ENCODE data around the gene RRP1.
"Not testable (repeated sequence)": the region's sequence is repeated elsewhere in the genome, so short reads cannot be mapped to it uniquely, and the experiment has no call there.

The RRP1 gene

DNA sequence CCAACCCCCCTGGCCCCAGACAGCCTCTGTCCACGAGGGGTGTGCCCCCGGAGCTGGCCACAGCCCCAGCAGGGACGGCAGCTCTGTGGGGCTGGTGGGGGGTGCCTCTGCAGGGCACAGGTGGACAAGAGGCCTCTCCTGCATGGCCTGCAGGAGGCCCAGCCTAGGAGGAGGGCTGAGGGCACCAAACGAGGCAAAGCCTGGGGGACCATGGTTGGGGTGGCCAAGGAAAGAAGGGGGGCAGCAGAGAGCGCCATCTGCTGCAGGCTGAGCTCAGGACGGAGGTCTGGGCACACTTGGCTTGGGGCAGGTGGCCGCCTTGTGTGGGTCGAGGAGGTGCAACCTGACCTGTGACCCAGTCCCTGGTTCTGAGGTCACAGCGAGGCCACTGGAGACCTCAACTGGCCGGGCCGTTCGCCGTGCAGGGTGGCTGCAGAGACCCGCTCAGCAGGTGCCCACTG lies 27.3 kb downstream of the RRP1 start:
- no peak for DNase-seq (ENCODE audit: low read depth in 2 of 2)

GRCh38 chr21:43817157-43818086 lies 28.0 kb downstream of the RRP1 start:
- DNase-seq (ENCODE audit: low read depth in 2 of 2) = no peak

GRCh38 chr21:43818685-43819084 lies 29.3 kb downstream of the RRP1 start:
- no peak for DNase-seq (ENCODE audit: low read depth in 2 of 2)

GRCh38 chr21:43819511-43820405 lies 30.4 kb downstream of the RRP1 start:
- no peak for DNase-seq (ENCODE audit: low read depth in 2 of 2)

- DNase-seq (ENCODE audit: low read depth in 2 of 2) = no peak
Measured at GRCh38 chr21:43820466-43820865, 31.1 kb downstream of the RRP1 start.

DNA sequence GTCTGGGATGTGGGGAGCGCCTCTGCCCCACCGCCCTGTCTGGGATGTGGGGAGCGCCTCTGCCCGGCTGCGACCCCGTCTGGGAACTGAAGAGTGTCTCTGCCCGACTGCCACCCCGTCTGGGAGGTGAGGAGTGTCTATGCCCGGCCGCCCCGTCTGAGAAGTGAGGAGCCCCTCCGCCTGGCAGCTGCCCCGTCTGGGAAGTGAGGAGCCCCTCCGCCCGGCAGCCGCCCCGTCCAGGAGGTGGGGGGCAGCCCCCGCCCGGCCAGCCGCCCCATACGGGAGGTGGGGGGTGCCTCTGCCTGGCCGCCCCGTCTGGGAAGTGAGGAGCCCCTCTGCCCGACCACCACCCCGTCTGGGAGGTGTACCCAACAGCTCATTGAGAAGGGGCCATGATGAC lies 32.8 kb downstream of the RRP1 start:
- DNase-seq (ENCODE audit: low read depth in 2 of 2) = not testable (repeated sequence)

DNA sequence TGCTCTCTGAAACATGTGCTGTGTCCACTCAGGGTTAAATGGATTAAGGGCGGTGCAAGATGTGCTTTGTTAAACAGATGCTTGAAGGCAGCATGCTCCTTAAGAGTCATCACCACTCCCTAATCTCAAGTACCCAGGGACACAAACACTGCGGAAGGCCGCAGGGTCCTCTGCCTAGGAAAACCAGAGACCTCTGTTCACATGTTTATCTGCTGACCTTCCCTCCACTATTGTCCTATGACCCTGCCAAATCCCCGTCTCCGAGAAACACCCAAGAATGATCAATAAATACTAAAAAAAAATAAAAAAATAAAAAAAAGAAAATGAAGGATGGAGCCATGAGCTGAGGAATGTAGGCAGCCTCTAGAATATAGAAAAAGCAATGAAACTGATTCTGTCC lies 33.4 kb downstream of the RRP1 start:
- DNase-seq (ENCODE audit: low read depth in 2 of 2) = not testable (repeated sequence)

- no peak for DNase-seq (ENCODE audit: low read depth in 2 of 2)
Measured at GRCh38 chr21:43824333-43825241, 35.2 kb downstream of the RRP1 start.

DNA sequence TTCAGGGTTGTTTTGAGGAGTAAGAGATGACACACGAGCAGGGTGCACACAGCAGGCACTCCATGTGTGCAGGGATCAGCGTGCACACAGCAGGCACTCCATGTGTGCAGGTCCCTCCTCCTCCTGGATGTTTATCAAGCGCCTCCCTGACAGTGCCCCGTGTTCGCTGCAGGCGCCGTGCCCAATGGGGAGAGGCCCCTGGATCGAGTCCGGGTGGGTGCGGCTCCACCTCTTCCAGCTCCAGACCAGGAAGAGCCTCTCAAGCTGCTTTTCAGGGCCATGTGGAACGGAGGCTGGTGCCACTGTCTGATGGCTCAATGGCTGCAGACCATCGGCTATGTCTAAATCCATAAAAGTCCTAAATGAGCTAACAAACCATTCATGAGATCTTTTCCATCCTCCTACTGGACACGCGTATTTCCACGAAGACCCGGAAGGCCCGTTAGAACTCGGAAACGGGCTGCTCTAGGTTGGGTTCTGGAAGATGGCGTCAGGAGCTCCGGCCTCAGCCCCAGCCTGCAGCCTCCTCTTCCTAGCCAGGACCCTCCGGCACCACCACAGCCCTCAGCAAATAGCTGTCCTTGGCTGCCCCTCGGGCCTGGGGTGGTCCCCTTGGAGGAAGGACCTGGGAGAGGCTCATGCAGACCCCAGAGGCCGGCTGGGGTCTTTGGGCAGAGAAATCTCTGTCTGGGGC lies 36.0 kb downstream of the RRP1 start:
- DNase-seq (ENCODE audit: low read depth in 2 of 2) = no peak

GRCh38 chr21:43825936-43826622 lies 36.7 kb downstream of the RRP1 start:
- no peak for DNase-seq (ENCODE audit: low read depth in 2 of 2)

GRCh38 chr21:43826623-43826974 lies 37.2 kb downstream of the RRP1 start:
- DNase-seq (ENCODE audit: low read depth in 2 of 2) = no peak

DNA sequence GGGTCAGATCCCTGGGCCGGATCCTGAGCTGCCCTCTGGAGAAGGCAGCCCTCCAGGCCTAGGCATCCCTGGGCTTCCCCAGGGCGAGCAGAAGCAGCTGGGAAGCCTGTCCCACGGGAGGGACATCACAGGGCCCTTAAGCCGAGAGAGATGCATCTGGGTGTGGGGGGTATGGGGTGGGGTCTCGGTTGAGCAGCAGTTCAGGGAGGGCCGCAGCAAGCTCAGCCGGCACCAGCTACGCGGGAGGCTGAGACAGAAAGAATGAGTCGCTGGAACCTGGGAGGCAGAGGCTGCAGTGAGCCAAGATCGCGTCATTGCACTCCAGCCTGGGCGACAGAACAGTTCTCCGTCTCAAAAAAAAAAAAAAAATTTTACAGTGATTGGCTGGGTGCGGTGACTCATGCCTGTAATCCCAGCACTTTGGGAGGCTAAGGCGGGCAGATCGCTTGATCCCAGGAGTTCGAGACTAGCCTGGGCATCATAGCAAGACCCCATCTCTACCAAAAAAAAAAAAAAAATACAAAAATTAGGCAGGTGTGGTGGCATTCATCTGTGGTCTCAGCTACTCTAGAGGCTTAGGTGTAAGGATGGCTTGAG lies 37.7 kb downstream of the RRP1 start:
- no peak for DNase-seq (ENCODE audit: low read depth in 2 of 2)

DNA sequence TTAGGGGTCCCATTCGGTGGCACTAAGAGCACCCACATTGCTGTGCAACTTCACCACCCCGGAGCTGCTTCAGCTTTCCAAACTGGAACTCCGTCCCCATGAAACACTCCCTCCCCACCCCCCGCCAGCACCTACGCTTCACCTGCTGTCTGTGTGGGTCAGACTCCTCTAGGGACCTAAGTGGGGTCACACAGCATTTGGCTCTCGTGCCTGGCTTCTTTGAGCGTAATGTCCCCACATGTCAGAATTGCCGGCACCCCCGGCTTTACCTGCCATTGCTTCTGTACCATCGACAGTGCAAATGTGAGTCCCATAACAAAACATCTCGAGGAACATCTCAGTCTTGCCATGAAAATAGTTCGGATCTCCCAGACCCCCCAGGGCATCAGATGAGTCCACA lies 39.8 kb downstream of the RRP1 start:
- no peak for DNase-seq (ENCODE audit: low read depth in 2 of 2)

- no peak for DNase-seq (ENCODE audit: low read depth in 2 of 2)
Measured at GRCh38 chr21:43829575-43830119, 40.3 kb downstream of the RRP1 start.

DNA sequence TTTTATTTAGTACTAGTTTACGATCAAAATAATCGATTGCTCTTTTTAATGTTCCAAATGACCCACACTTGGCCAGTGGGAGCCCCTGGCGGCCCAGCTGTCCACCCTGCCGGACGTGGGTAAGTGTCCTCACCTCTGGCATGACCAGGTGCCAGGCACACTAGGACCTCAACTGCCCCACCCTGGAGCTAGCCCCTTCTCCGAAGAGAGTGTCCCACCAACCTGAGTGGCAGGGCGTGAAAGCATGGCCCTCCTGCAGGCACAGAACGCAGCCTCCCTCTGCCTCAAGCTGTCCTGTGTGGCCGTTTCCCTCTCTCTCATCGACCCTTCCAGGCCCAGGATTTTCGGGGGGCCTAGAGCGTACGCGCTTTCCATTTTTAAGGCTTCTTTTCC lies 42.8 kb downstream of the RRP1 start:
- no peak for DNase-seq (ENCODE audit: low read depth in 2 of 2)

DNA sequence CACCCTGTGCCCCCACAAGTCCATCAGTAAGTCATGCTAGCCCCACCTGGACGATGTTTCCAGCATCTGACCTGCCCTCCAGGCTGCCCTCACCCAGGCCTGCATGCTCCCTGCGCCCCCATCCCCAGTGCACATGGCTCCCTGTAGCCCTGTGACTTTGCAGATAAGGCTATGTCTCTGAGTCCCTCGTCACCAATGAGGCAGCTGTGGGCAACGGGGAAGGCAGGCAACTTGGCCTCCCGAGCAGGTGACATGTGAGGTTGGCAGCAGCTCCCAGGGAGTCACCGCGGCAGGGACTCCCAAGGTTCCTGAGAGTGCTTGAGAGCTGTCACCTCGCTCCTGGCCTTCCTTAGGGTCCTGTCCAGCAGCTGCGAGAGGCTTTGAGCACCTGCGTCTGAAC lies 43.3 kb downstream of the RRP1 start:
- DNase-seq (ENCODE audit: low read depth in 2 of 2) = no peak

DNA sequence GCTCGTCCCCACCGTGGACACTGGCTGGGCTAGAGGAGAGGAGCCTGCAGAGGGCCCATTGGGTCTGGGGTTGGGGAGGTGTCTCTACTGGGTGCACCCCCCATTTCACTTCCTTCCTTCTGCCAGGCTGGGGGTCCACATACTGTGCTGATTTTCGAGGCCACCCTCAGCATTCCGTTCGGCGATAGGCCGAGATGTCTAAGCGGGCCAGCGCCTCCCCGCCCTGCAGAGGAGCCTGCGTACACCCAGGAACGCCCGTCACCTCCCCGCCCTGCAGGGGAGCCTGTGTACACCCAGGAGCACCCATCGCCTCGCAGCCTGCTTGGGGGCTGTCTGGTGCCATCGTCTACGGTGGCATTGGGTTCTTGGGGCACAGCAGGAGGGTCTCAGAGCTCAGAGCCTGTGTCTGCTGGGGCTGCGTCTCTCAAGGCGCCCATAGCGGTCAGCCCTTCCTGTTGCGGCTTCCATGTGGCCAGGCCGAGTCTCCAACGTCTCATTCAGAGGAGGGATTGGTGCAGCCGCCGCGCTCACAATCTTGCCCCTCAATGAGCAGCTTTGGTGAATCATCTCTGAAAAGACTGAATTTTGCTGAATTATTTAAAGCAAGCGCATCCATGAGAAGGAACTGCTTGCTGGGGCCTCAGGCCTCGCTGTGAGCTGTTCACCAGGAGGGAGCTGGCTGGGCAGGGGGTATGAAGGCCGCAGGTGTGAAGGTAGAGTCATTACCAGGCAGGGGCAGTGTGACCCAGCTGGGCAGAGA lies 44.9 kb downstream of the RRP1 start:
- no peak for DNase-seq (ENCODE audit: low read depth in 2 of 2)

DNA sequence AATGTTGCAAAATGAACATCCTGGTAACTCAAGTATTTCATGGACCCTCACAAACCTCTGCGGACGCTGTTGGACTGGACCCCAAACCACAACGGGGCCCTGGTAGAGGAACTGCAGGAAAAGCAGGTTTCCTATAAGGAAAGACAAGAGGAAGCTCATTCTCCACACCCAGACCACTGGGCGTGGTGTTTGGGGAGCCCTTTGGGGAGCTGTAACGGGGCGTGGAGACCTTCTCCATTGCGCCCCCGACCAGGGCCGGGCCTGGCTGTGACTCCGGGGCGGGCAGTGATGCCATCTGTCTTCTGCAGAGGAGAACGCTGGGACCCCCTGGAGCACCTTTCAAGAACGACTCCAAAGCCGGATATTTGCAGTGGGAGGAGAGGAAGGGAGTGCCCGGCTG lies 45.7 kb downstream of the RRP1 start:
- no peak for DNase-seq (ENCODE audit: low read depth in 2 of 2)

GRCh38 chr21:43835861-43836260 lies 46.5 kb downstream of the RRP1 start:
- no peak for DNase-seq (ENCODE audit: low read depth in 2 of 2)

Measured in stimulated activated CD8-positive, alpha-beta memory T cell treated with anti-CD3 and anti-CD28 coated beads, Interleukin-15, amount 100 ng/mL, for 4 hours (primary cell).